ENCODE measurements around the gene MST1.

DNA sequence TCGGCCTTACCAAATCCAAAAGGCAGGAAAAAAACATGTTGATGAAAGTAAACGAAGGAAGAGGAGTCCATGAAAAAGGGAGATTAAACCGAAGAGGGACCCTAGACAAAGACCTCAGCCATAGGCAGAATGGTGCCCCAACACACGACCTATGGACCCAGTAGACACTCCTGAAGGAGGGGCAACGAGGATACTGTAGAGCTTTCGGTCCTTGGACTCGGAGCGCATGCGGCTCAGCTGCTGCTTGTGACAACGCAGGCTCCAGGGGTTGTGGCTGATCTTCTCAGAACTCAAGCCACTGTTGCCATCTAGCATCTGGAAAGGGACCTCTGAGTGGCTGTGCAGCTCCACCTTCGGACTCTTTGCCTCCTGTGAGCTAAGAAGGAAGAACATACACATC lies 43.3 kb upstream of the MST1 start:
- TF ChIP-seq FOXK2 (IDR thresholded peaks at IDR 0.05) (no peak), L3MBTL2 (conservative IDR thresholded peaks at IDR 0.05) (no peak), SP1 (IDR thresholded peaks at IDR 0.05) (no peak), ZNF384 (IDR thresholded peaks at IDR 0.05) (no peak), HDGF (IDR thresholded peaks at IDR 0.05; ENCODE audit: borderline replicate concordance) (no peak)

All from HEK293T (cell line).